HG03460 (cell line): Measurements from ENCODE around the gene RNF180.
"Not testable (repeated sequence)": the region's sequence is repeated elsewhere in the genome, so short reads cannot be mapped to it uniquely, and the experiment has no call there.

ENCODE experiments used
- ATAC-seq: cut with Tn5 transposase; IDR thresholded peaks from one replicate; pipeline ENCODE4 v1.9.1; 2021; ENCODE audit not compliant: unreplicated experiment

Gene RNF180

GRCh38 chr5:64347309-64347708 is 181.7 kb downstream of the RNF180 start:
- no peak for ATAC-seq

GRCh38 chr5:64364426-64364825 is 198.8 kb downstream of the RNF180 start:
- no peak for ATAC-seq

- peak; percentile 67 for ATAC-seq
These were observed 219.1 kb downstream of the RNF180 start for GRCh38 chr5:64384765-64385164.

- no peak for ATAC-seq
These were observed 231.9 kb downstream of the RNF180 start for GRCh38 chr5:64397552-64397951.

GRCh38 chr5:64398735-64399134 is 233.1 kb downstream of the RNF180 start:
- not testable (repeated sequence) for ATAC-seq

GRCh38 chr5:64407103-64407825 is 241.6 kb downstream of the RNF180 start:
- ATAC-seq = not testable (repeated sequence)

GRCh38 chr5:64417390-64417789 is 251.7 kb downstream of the RNF180 start:
- no peak for ATAC-seq

GRCh38 chr5:64418013-64418412 is 252.4 kb downstream of the RNF180 start:
- no peak for ATAC-seq
